MCF 10A (cell line): ENCODE data around the gene RPL10A. TPM values are rescaled to one million over a fixed set of nuclear protein-coding genes. Genes with fewer than 3 reads are reported as not detected.
A peak's percentile ranks its signal among the peaks of the same experiment; 100 is the strongest.

Experiments
- BruUV-seq: library from RNA; stranded (reverse); fragments of 400-500 nt; replicated peaks from 2 replicates; lab custom pipeline; 2021; lab: Mats Ljungman, UMichigan
- CTCF ChIA-PET: fragments of 300-600 bp; sonication (Branson Sonifier 250); formaldehyde crosslinking; extraction: SDS; loops from one replicate; lab custom pipeline; 2021; ENCODE audit warnings: antibody characterized with exemption, inconsistent platforms; lab: Yijun Ruan, JAX
- POLR2A ChIA-PET: fragments of 300-600, 350-650 bp; sonication (Branson Sonifier 250); formaldehyde crosslinking; extraction: SDS; loops from one replicate; lab custom pipeline; 2020; ENCODE audit warnings: antibody characterized with exemption, inconsistent platforms; lab: Yijun Ruan, JAX
- DNase-seq: peaks from one replicate; pipeline ENCODE4 v3.0.0-alpha.2; 2018; ENCODE audit not compliant: unreplicated experiment
- H3K27ac Mint-ChIP-seq: one replicate; pipeline ENCODE4 v1.8.0; 2022; ENCODE audit warnings: mild to moderate bottlenecking, low read depth, mixed read lengths; ENCODE audit not compliant: unreplicated experiment
- H3K27me3 Mint-ChIP-seq: one replicate; pipeline ENCODE4 v1.8.0; 2022; ENCODE audit warnings: mixed read lengths; ENCODE audit not compliant: insufficient read depth, unreplicated experiment
- H3K36me3 Mint-ChIP-seq: one replicate; pipeline ENCODE4 v1.8.0; 2022; ENCODE audit warnings: mild to moderate bottlenecking, moderate library complexity, mixed read lengths; ENCODE audit not compliant: insufficient read depth, unreplicated experiment
- H3K4me1 Mint-ChIP-seq: one replicate; pipeline ENCODE4 v1.8.0; 2022; ENCODE audit warnings: mixed read lengths; ENCODE audit not compliant: insufficient read depth, unreplicated experiment
- H3K4me3 Mint-ChIP-seq: one replicate; pipeline ENCODE4 v1.8.0; 2022; ENCODE audit warnings: mild to moderate bottlenecking, moderate library complexity, mixed read lengths; ENCODE audit not compliant: unreplicated experiment
- H3K9me3 Mint-ChIP-seq: one replicate; pipeline ENCODE4 v1.8.0; 2022; ENCODE audit warnings: mixed read lengths; ENCODE audit not compliant: unreplicated experiment
- CTCF ChIP-seq: fragments of 200-600 bp; IDR thresholded peaks from one replicate; pipeline ENCODE4 v1.8.0; 2022; ENCODE audit warnings: antibody characterized with exemption, mild to moderate bottlenecking; ENCODE audit not compliant: unreplicated experiment
- intact Hi-C: fragments of 100-400 bp; cut with micrococcal nuclease; formaldehyde crosslinking; loops from 2 replicates; pipeline ENCODE4 v1.14.1; 2022
- total RNA-seq: library from RNA; stranded (reverse); gene quantifications from 2 replicates; pipeline ENCODE4 v1.2.3, GENCODE V29; 2022

The RPL10A gene
- total RNA-seq, 1 experiment from 2014 or later, result 2,403 TPM

GRCh38 chr6:35445691-35446090 lies 22.5 kb upstream of the RPL10A start:
- no peaks in the 10 kb centered on the region for H3K36me3 Mint-ChIP-seq
- H3K9me3 Mint-ChIP-seq, result no peaks in the 10 kb centered on the region
- no peak overlapping the region for H3K4me3 Mint-ChIP-seq
- no peaks in the 10 kb centered on the region for H3K4me1 Mint-ChIP-seq
- intact Hi-C loops, result no loop called here
- no TSS peak for BruUV-seq
- DNase-seq, result peak; percentile 60
- H3K27ac Mint-ChIP-seq, result no peak overlapping the region
- ChIA-PET POLR2A (no interaction called here), CTCF (interaction anchor here (0.7 to 2.4 kb wide), 2 partner anchors 102 to 104 kb away, joined by 3 to 12 read pairs; partner anchors contain the start of gene PPARD)
- no peaks in the 10 kb centered on the region for H3K27me3 Mint-ChIP-seq
- TF ChIP-seq CTCF, result no peak

- BruUV-seq, result no TSS peak
- TF ChIP-seq CTCF, result no peak
- Mint-ChIP-seq H3K4me3 (no peak overlapping the region), H3K4me1 (peaks cover 6% of the 10 kb centered on the region), H3K9me3 (no peaks in the 10 kb centered on the region), H3K36me3 (no peaks in the 10 kb centered on the region), H3K27me3 (no peaks in the 10 kb centered on the region), H3K27ac (no peak overlapping the region)
- no peak for DNase-seq
- ChIA-PET CTCF (interaction anchor here (0.6 to 9.4 kb wide), 21 partner anchors 10 to 169 kb away, joined by 3 to 146 read pairs (median 6); partner anchors contain the start of genes DEF6, PPARD and RPL10A), POLR2A (interaction anchor here (0.7 to 4.3 kb wide), 3 partner anchors 20 to 106 kb away, joined by 3 to 41 read pairs (median 3); partner anchors contain the start of genes PPARD and RPL10A)
- intact Hi-C loops, result no loop called here
Measured at GRCh38 chr6:35448191-35448590, 20.0 kb upstream of the RPL10A start.

GRCh38 chr6:35449287-35449881 lies 18.8 kb upstream of the RPL10A start:
- no peaks in the 10 kb centered on the region for H3K9me3 Mint-ChIP-seq
- peak; percentile 78 for TF ChIP-seq CTCF
- no peaks in the 10 kb centered on the region for H3K27me3 Mint-ChIP-seq
- POLR2A ChIA-PET, result interaction anchor here (1.0 to 4.3 kb wide), 4 partner anchors 19 to 155 kb away, joined by 3 to 41 read pairs (median 7); partner anchors contain the start of genes PPARD and RPL10A
- H3K4me1 Mint-ChIP-seq, result peaks cover 14% of the 10 kb centered on the region
- H3K36me3 Mint-ChIP-seq, result no peaks in the 10 kb centered on the region
- intact Hi-C loops, result loop anchor here (1.0 kb wide), 3 partner anchors 34 to 152 kb away; partner anchors contain the start of genes DEF6 and PPARD
- BruUV-seq, result no TSS peak
- peak; percentile 74 for DNase-seq
- CTCF ChIA-PET, result interaction anchor here (0.6 to 9.4 kb wide), 26 partner anchors 9 to 220 kb away, joined by 3 to 146 read pairs (median 4); partner anchors contain the start of genes DEF6, PPARD and RPL10A
- no peak overlapping the region for H3K27ac Mint-ChIP-seq
- H3K4me3 Mint-ChIP-seq, result no peak overlapping the region

- Mint-ChIP-seq H3K4me3 (peak overlapping the region; percentile 74), H3K9me3 (no peaks in the 10 kb centered on the region), H3K4me1 (peaks cover 26% of the 10 kb centered on the region), H3K27ac (no peak overlapping the region), H3K36me3 (peaks cover 8% of the 10 kb centered on the region), H3K27me3 (no peaks in the 10 kb centered on the region)
- ChIA-PET POLR2A (interaction anchor here (0.9 to 8.8 kb wide), 10 partner anchors 18 to 231 kb away, joined by 3 to 198 read pairs (median 5); partner anchors contain the start of genes DEF6, PPARD and RPL10A), CTCF (interaction anchor here (0.6 to 9.4 kb wide), 9 partner anchors 12 to 165 kb away, joined by 3 to 146 read pairs (median 6); partner anchors contain the start of genes DEF6, PPARD and RPL10A)
- BruUV-seq, result no TSS peak
- no peak for DNase-seq
- no peak for TF ChIP-seq CTCF
- intact Hi-C loops, result no loop called here
Measured at GRCh38 chr6:35451354-35452182, 16.6 kb upstream of the RPL10A start.
